Motor neuron (in vitro differentiated cells): ENCODE measurements around the gene SLC6A9. TPM values are rescaled to one million over a fixed set of nuclear protein-coding genes. Genes with fewer than 3 reads are reported as not detected.
A peak's percentile ranks its signal among the peaks of the same experiment; 100 is the strongest.

Source experiments
- ATAC-seq, 8 experiments: fragments of 200-7000 bp; cut with Tn5 transposase; replicated peaks in 6 of 8; 2 replicates each; pipeline ENCODE4 v1.8.0; 2021; ENCODE audit warnings: mild to moderate bottlenecking in 8 of 8, moderate library complexity in 8 of 8
- H3K27ac ChIP-seq, 2 donors: fragments of 250-450 bp; sonication (Bioruptor Pico); 2 replicates each; pipeline ENCODE4 v1.9.0; 2021; ENCODE audit warnings: antibody characterized with exemption in 2 of 2, mild to moderate bottlenecking in 2 of 2, moderate library complexity in 1 of 2
- H3K4me1 ChIP-seq, 2 donors: fragments of 250-450 bp; sonication (Bioruptor Pico); replicated peaks in 1 of 2; 2 replicates each; pipeline ENCODE4 v1.6.1; 2021; ENCODE audit warnings: antibody characterized with exemption in 2 of 2, mild to moderate bottlenecking in 2 of 2, moderate library complexity in 1 of 2
- H3K4me3 ChIP-seq, 5 donors: fragments of 250-450 bp; sonication (Bioruptor Pico); 2 replicates each; pipeline ENCODE4 v1.9.0; 2021; ENCODE audit warnings: antibody characterized with exemption in 5 of 5, mild to moderate bottlenecking in 5 of 5, moderate library complexity in 4 of 5
- WGBS, 10 experiments: fragments of 450-650 bp; shearing (Covaris generic); methylation state at CpG; one replicate each; pipeline ENCODE4 v1.0.0; 2022; 5-methylcytosine and 5-hydroxymethylcytosine counted together
- in situ Hi-C, 9 experiments: fragments of 400-800 bp; cut with MboI; loops; one replicate each; pipeline ENCODE4 v1.15.0; 2021; ENCODE audit warnings: low sequenced_read_pairs in 9 of 9, low pct_unique_long_range_greater_than_20kb in 2 of 9; ENCODE audit not compliant: unreplicated experiment in 9 of 9
- total RNA-seq, 8 experiments: library from RNA; unstranded; fragments of 300-600 nt; gene quantifications; 2 replicates each; pipeline versions ENCODE4 v1.2.3 to v1.2.4, GENCODE V29; 2022

Gene SLC6A9
- total RNA-seq, 8 experiments from 2014 or later = 5.2 to 31.6 (median 14.1) TPM

DNA sequence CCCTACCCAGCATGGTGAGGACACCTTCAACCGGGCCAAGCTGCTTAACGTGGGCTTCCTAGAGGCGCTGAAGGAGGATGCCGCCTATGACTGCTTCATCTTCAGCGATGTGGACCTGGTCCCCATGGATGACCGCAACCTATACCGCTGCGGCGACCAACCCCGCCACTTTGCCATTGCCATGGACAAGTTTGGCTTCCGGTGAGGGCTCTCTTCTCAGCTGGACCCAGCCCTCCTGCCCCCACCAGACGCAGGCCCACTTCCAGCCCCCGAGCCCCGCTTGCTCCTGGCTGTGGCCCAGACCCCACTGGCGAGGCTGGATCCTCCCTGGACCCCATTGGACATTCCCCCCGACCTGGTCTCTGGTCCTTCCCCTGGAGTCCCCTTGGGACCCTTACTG, 46.4 kb downstream of the SLC6A9 start:
- H3K27ac ChIP-seq = no peak overlapping the region
- peaks cover 7 to 10% of the 10 kb centered on the region in 2 donors for H3K4me1 ChIP-seq
- no peak for ATAC-seq
- no peak overlapping the region for H3K4me3 ChIP-seq
- WGBS, 10 experiments = 92 to 100% methylated on average over 1 to 9 of the region's 16 CpGs; no CpG with 5 or more reads in 8 of the 10 experiments
- in situ Hi-C loops = no loop called here

- ATAC-seq = no peak
- 67 to 100% (median 86%) methylated on average over 1 to 10 of the region's 12 CpGs for WGBS, 10 experiments
- Histone ChIP-seq H3K27ac (no peak overlapping the region), H3K4me3 (no peak overlapping the region), H3K4me1 (peaks cover 10 to 14% of the 10 kb centered on the region in 2 donors)
- in situ Hi-C loops = no loop called here
Observed at GRCh38 chr1:43983253-43983899, 47.9 kb downstream of the SLC6A9 start.

DNA sequence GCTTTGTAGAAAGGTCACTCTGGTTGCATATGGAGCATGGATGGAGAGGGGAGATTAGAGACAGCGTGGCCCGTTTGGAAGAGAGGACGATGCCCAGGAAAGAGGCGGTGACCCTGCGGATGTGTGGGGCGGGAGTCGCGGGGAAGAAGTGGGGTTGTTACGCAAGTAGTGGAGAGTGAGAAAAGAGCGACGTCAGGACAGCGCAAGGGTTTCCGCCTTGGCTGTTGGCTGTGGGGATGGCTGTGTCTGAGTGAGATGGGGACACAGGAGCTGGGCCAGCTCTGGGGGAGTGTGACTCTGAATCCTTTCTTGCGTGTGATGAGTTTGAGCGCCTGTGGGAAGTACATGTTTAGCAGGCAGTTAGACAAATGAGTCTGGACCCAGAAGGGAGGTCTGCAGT, 48.5 kb downstream of the SLC6A9 start:
- Histone ChIP-seq H3K4me1 (peaks cover 15 to 19% of the 10 kb centered on the region in 2 donors), H3K27ac (no peak overlapping the region), H3K4me3 (no peak overlapping the region)
- WGBS, 10 experiments = 70 to 100% (median 92%) methylated on average over 1 to 15 of the region's 15 CpGs; no CpG with 5 or more reads in 2 of the 10 experiments
- in situ Hi-C loops = no loop called here
- ATAC-seq = no peak

DNA sequence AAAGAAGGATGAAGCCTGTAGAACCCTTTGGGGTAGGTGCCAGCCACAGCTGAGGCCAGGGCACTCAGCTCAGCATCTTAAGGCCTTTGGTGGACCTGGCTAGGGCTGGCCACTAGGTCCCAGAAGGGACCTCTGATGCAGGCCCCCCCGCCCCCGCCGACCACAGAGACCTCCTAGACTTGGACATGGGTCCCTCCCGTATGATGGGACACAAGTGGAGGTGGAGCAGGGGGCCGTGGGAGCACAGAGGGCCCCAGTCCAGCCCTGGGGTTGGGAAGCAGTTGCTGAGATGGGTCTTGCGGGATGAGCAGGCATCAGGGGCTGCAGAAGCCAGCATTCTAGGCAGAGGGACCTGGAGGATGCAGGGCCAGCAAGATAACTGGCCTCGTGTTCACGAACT, 49.0 kb downstream of the SLC6A9 start:
- Histone ChIP-seq H3K4me3 (no peak overlapping the region), H3K27ac (no peak overlapping the region), H3K4me1 (peaks cover 19 to 25% of the 10 kb centered on the region in 2 donors)
- in situ Hi-C loops = no loop called here
- WGBS, 10 experiments = 75 to 100% (median 94%) methylated on average over 2 to 5 of the region's 8 CpGs; no CpG with 5 or more reads in 6 of the 10 experiments
- ATAC-seq = no peak

DNA sequence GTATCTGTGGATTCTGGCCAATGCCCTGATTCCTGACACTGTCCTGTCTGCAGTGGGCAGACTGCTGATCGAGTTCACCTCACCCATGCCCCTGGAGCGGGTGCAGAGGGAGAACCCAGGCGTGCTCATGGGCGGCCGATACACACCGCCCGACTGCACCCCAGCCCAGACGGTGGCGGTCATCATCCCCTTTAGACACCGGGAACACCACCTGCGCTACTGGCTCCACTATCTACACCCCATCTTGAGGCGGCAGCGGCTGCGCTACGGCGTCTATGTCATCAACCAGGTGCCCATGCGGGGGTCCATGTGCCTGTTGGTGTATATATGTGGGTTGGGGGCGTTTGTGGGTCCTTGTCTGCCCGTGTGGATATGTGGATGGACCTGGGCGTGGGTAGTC, 49.6 kb downstream of the SLC6A9 start:
- in situ Hi-C loops = no loop called here
- WGBS, 10 experiments = 93 to 100% (median 99%) methylated on average over 1 to 8 of the region's 20 CpGs; no CpG with 5 or more reads in 4 of the 10 experiments

DNA sequence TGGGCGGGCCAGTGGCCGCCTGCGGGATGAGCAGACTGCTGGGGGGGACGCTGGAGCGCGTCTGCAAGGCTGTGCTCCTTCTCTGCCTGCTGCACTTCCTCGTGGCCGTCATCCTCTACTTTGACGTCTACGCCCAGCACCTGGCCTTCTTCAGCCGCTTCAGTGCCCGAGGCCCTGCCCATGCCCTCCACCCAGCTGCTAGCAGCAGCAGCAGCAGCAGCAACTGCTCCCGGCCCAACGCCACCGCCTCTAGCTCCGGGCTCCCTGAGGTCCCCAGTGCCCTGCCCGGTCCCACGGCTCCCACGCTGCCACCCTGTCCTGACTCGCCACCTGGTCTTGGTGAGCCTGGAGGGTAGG, 50.1 kb downstream of the SLC6A9 start:
- 88 to 100% (median 94%) methylated on average over 4 to 12 of the region's 20 CpGs; no CpG with 5 or more reads in 6 of the 10 experiments for WGBS, 10 experiments
- in situ Hi-C loops = no loop called here
- Histone ChIP-seq H3K4me1 (peaks cover 22 to 36% of the 10 kb centered on the region in 2 donors), H3K4me3 (no peak overlapping the region), H3K27ac (no peak overlapping the region)
- ATAC-seq = peak in 2 of 8 experiments; percentile 56 to 71

More for the DNA sequence above, 49.6 kb downstream of the SLC6A9 start:
- H3K27ac ChIP-seq = no peak overlapping the region
- ATAC-seq = no peak
- no peak overlapping the region for H3K4me3 ChIP-seq
- peaks cover 19 to 31% of the 10 kb centered on the region in 2 donors for H3K4me1 ChIP-seq

DNA sequence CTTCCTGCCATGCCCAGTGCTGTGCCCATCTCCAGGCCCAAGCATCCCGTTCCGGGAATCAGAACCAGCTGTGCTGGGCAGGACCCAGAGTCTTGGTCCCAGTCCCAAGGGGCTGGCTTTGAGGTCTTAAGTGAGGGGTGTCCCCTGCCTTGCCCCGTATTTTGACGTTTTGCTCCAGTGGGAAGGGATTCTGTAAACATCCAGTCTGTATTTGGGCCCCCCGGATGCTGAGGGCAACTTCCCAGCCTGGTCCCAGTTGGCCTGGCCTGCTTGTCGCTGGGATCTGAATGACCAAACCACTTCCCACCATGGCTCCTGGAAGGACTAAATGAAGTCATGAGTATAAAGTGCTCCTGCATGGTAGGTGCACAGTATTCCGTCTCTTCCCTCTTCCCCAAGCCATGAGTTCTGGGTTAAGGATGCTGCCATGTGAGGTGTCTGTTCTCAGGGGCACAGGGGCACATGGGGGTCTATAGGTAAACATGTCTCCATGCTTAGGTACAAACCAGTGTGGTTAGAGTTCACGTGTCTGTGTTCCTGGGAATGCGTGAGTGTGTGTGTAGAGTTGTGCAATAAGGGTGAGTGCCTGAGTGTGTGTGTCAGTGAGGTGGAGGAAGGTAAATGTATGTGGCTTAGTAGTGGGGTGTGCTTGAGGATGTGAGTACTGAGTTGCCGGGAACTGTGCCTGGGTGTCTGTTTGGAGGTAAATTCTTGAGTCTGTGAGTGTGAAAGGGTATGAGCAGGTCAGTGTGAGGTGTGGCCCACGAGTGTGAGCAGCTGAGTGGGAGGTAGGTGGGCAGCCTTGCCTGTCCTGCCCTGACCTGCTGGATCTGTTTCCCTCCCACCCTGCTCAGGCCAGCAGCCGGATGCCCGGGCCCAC, 50.8 kb downstream of the SLC6A9 start:
- Histone ChIP-seq H3K27ac (peak overlapping the region in 1 of 2 donors; percentile 24), H3K4me1 (peaks cover 27 to 42% of the 10 kb centered on the region in 2 donors), H3K4me3 (peak overlapping the region; percentile 54 to 90 (median 76))
- in situ Hi-C loops = no loop called here
- 0 to 100% (median 74%) methylated on average over 1 to 8 of the region's 13 CpGs; no CpG with 5 or more reads in 2 of the 10 experiments for WGBS, 10 experiments
- ATAC-seq = peak in 2 of 8 experiments; percentile 3 to 6

DNA sequence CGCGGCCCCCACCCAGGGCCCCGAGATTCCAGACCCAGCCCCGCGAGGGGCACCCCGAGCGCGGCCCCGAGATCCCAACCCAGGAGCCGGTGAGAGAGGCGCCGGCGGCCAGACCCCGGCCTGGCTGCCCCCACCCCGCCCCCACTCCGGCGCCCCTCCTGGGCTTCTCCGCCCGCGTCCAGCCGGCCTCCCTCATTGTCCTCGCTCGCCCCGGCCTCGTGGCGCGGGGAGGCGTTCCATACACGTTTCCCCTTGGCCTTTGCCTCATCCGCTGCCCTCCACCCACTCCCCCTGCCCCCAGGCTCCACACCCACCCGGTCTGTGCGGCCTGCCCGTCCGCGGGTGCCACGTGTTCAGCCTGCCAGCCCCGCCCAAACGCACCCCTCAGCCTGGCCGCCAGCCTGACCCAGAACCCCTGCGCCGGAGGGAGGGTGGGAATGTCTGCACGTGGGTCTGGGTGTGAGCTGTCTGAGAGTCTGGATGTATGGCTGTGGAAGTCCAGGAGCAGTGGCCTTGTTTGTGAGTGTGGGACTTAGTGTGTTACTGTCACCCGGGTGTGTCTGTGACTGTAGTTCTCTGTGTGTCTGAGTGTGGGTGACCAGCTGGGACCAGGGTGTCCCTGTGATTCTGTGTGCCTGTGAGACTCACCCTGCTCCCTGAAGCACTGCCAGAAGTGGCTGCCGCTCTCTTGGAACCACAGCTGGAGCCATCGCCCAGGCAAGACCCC, 51.6 kb downstream of the SLC6A9 start:
- in situ Hi-C loops = no loop called here
- Histone ChIP-seq H3K4me3 (peak overlapping the region; percentile 54 to 90 (median 76)), H3K27ac (peak overlapping the region; percentile 66 to 78), H3K4me1 (peaks cover 27 to 42% of the 10 kb centered on the region in 2 donors)
- peak; percentile 31 to 69 (median 58) for ATAC-seq
- 10 to 61% (median 60%) methylated on average over 1 to 2 of the region's 45 CpGs; no CpG with 5 or more reads in 7 of the 10 experiments for WGBS, 10 experiments

DNA sequence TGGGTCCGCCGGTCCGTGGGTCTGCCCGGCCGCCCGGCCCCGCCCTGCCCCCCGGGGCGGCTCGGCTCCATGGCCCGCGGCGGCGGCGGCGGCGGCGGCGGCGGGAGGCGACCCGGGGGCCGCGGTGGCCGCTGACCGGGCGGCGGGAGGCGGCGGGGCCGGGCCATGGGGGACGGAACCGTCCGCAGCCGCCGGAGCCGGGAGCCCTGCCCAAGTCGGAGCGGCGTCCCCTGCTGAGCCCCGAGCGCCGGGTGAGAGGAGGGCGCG, 52.1 kb downstream of the SLC6A9 start:
- WGBS, 10 experiments = no CpG with 5 or more reads among the region's 45 CpGs

GRCh38 chr1:43978551-43979260, 52.6 kb downstream of the SLC6A9 start, which contains the start of gene B4GALT2:
TSS of gene B4GALT2 (plus strand) at chr1:43979210. CDS start at chr1:43981161, 1,951 bp downstream.
- WGBS, 10 experiments = 0 to 16% (median 0%) methylated on average over 1 to 8 of the region's 54 CpGs; no CpG with 5 or more reads in 5 of the 10 experiments
- in situ Hi-C loops = no loop called here
- ATAC-seq = peak; percentile 0 to 33 (median 16)
- Histone ChIP-seq H3K27ac (peak within 1 kb of the TSS; percentile 66 to 78), H3K4me3 (peak within 1 kb of the TSS; percentile 54 to 90 (median 76)), H3K4me1 (peaks cover 31 to 44% of the 10 kb centered on the region in 2 donors)

More for the DNA sequence above, 52.1 kb downstream of the SLC6A9 start:
- peak overlapping the region; percentile 66 to 78 for H3K27ac ChIP-seq
- peak in 2 of 8 experiments; percentile 2 for ATAC-seq
- peak overlapping the region; percentile 54 to 90 (median 76) for H3K4me3 ChIP-seq
- H3K4me1 ChIP-seq = peaks cover 27 to 42% of the 10 kb centered on the region in 2 donors
- in situ Hi-C loops = no loop called here

DNA sequence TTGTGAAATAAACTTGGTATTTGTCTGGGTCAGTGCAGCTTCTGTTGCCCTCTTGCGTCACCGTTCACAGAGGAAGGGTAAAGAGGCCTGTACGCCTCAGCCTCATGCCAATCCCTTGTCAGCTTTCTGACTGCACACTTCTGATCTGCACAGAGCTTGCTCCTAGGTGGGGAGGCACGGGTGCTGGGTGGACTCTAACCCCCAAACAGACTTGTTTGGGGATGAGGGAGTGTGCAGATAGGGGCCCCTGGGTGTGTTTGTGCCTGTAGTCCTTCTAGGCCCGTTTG, 53.1 kb downstream of the SLC6A9 start:
- Histone ChIP-seq H3K27ac (peak overlapping the region in 1 of 2 donors; percentile 78), H3K4me1 (peaks cover 31 to 44% of the 10 kb centered on the region in 2 donors), H3K4me3 (peak overlapping the region; percentile 54 to 90 (median 76))
- ATAC-seq = no peak
- in situ Hi-C loops = no loop called here
- 0 to 86% (median 37%) methylated on average over 1 to 4 of the region's 5 CpGs; no CpG with 5 or more reads in 6 of the 10 experiments for WGBS, 10 experiments
